Neural cell (in vitro differentiated cells): Measurements from ENCODE around the gene UTP20.

Experiments
- EP300 ChIP-seq: fragments of 450-650 bp; conservative IDR thresholded peaks from 2 replicates; pipeline ENCODE4 v1.6.1; 2014; ENCODE audit warnings: antibody characterized with exemption, mild to moderate bottlenecking, moderate library complexity; ENCODE audit not compliant: poor library complexity, severe bottlenecking
- EZH2 ChIP-seq: fragments of 200-600, 300-800 bp; shearing (Covaris generic), sonication (generic); IDR thresholded peaks from 2 replicates; pipeline ENCODE4 v1.6.1; 2014; ENCODE audit warnings: antibody characterized with exemption, low read length, borderline replicate concordance, mild to moderate bottlenecking; ENCODE audit not compliant: insufficient read depth, poor library complexity, severe bottlenecking
- POLR2AphosphoS5 ChIP-seq: IDR thresholded peaks from 2 replicates; pipeline ENCODE4 v1.6.1; 2012
- RAD21 ChIP-seq: fragments of 450-650 bp; conservative IDR thresholded peaks from 2 replicates; pipeline ENCODE4 v1.6.1; 2014; ENCODE audit warnings: antibody characterized with exemption, mild to moderate bottlenecking, moderate library complexity
- REST ChIP-seq: IDR thresholded peaks from 2 replicates; pipeline ENCODE4 v1.6.1; 2012; ENCODE audit warnings: borderline replicate concordance
- SMC3 ChIP-seq: fragments of 450-650 bp; conservative IDR thresholded peaks from 2 replicates; pipeline ENCODE4 v1.6.1; 2014; ENCODE audit warnings: antibody characterized with exemption, mild to moderate bottlenecking, moderate library complexity; ENCODE audit not compliant: poor library complexity
- TAF1 ChIP-seq: IDR thresholded peaks from 2 replicates; pipeline ENCODE4 v1.6.1; 2012; ENCODE audit warnings: low read depth
- TF ChIP-seq, protein P1 (sequence below): fragments of 450-650 bp; IDR thresholded peaks from 2 replicates; pipeline ENCODE4 v1.5.1; 2014; ENCODE audit warnings: antibody characterized with exemption, mild to moderate bottlenecking, moderate library complexity; ENCODE audit not compliant: poor library complexity, severe bottlenecking

GRCh38 chr12:101231636-101232035, 48.3 kb upstream of the UTP20 start:
- TF ChIP-seq, protein P1, sequence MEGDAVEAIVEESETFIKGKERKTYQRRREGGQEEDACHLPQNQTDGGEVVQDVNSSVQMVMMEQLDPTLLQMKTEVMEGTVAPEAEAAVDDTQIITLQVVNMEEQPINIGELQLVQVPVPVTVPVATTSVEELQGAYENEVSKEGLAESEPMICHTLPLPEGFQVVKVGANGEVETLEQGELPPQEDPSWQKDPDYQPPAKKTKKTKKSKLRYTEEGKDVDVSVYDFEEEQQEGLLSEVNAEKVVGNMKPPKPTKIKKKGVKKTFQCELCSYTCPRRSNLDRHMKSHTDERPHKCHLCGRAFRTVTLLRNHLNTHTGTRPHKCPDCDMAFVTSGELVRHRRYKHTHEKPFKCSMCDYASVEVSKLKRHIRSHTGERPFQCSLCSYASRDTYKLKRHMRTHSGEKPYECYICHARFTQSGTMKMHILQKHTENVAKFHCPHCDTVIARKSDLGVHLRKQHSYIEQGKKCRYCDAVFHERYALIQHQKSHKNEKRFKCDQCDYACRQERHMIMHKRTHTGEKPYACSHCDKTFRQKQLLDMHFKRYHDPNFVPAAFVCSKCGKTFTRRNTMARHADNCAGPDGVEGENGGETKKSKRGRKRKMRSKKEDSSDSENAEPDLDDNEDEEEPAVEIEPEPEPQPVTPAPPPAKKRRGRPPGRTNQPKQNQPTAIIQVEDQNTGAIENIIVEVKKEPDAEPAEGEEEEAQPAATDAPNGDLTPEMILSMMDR: no peak
- TF ChIP-seq EP300 (no peak), TAF1 (no peak), EZH2 (no peak), SMC3 (no peak), RAD21 (no peak), POLR2AphosphoS5 (no peak), REST (no peak)
